Skeletal muscle tissue (tissue), 4 donors: Measurements from ENCODE around the gene MBD5. TPM values are rescaled to one million over a fixed set of nuclear protein-coding genes. Genes with fewer than 3 reads are reported as not detected.

ENCODE experiments used
- H3K27ac ChIP-seq: one replicate; pipeline ENCODE4 v1.7.0; 2013; ENCODE audit warnings: mild to moderate bottlenecking, low read depth, low read length, inconsistent platforms
- H3K27me3 ChIP-seq, 3 donors: one replicate each; pipeline ENCODE4 v1.7.0; 2013; ENCODE audit warnings: low read length in 3 of 3; ENCODE audit not compliant: control insufficient read depth in 3 of 3, insufficient read depth in 3 of 3
- H3K36me3 ChIP-seq, 3 donors: one replicate each; pipeline ENCODE4 v1.7.0; 2013; ENCODE audit warnings: low read length in 3 of 3; ENCODE audit not compliant: control insufficient read depth in 3 of 3, insufficient read depth in 3 of 3
- H3K4me1 ChIP-seq, 3 donors: one replicate each; pipeline ENCODE4 v1.7.0; 2013; ENCODE audit warnings: low read length in 3 of 3, mild to moderate bottlenecking in 3 of 3; ENCODE audit not compliant: control insufficient read depth in 3 of 3, insufficient read depth in 3 of 3
- H3K4me3 ChIP-seq, 3 donors: one replicate each; pipeline ENCODE4 v1.7.0; 2013; ENCODE audit warnings: low read length in 3 of 3
- H3K9ac ChIP-seq, 3 donors: one replicate each; pipeline ENCODE4 v1.7.0; 2013; ENCODE audit warnings: low read length in 3 of 3, mild to moderate bottlenecking in 3 of 3, moderate library complexity in 2 of 3, low read depth in 1 of 3
- H3K9me3 ChIP-seq, 3 donors: one replicate each; pipeline ENCODE4 v1.7.0; 2013; ENCODE audit warnings: low read length in 3 of 3; ENCODE audit not compliant: control insufficient read depth in 3 of 3
- total RNA-seq: library from RNA; depleted of rRNA; stranded (reverse); fragments of >200 nt; gene quantifications from one replicate; pipeline ENCODE4 v1.2.3, GENCODE V29; 2014
- donor health status: Osteomylitis.

MBD5 gene
- total RNA-seq, 1 donor from 2014 or later, result 30.8 TPM

DNA sequence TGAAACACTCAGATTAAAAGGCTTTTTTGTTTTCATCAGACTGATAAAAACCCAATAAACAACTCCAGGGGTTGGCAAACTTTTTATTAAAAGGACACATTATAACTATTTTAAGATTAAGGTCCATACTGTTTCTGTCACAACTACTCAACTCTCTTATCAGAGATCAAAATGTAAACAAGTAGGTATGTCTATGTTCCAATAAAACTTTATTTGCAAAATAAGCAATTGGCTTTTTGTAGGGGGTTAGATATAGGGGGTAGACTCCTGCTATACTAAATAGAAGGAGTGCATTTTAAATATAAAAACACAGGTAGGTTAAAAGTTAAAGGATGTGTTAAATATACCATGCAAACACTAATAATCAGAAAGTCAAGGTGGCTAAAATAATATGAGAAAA is 174.0 kb downstream of the MBD5 start:
- no peaks in the 10 kb centered on the region for H3K9me3 ChIP-seq
- H3K4me1 ChIP-seq, result no peaks in the 10 kb centered on the region
- no peak overlapping the region for H3K4me3 ChIP-seq
- no peak overlapping the region for H3K9ac ChIP-seq
- no peaks in the 10 kb centered on the region for H3K27me3 ChIP-seq
- H3K27ac ChIP-seq, result no peak overlapping the region
- no peaks in the 10 kb centered on the region for H3K36me3 ChIP-seq

DNA sequence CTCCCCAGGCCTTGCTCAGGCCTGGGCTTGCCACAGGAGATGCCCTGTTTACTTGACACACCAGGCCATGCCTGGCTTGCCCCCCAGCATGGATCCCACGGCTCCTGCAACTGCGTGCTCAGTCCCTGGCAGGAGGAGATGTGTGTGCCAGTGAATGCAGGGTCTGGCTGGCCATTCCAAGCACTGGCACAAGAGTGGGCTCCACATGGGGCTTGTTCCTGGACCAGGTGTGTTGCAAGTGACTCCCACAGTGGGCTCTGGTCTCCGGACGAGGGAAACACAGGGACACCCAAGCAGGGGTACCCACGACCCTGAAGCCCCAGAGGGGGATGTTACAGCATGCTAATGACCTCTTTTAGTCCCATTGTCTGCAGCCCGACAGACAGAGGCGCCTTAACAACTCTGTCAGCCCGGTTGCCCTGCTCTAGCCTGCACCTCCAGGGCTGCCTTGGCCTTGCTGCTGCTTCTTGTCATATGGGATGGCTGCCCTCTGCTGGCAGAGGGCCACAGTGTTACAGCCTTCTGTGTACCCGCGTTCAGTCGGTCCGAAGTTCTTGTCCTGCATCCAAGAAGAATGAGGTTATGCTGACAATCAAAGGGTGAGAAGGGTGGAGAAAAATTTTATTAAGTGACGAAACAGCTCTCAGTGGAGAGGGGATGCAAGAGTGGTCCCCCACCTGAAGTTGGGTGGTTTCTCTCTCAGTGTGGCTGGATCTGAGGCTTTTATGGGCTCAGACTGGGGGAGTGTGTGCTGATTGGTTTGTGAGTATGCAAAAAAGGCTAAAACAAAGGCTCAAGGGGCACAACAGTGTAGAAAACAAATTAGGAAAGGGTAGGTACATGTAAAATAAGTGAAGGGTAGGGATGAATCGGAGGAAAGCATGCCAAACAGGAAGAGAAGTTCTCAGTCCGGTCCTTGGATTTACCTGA is 180.4 kb downstream of the MBD5 start:
- H3K36me3 ChIP-seq, result no peaks in the 10 kb centered on the region
- no peak overlapping the region for H3K4me3 ChIP-seq
- no peaks in the 10 kb centered on the region for H3K27me3 ChIP-seq

DNA sequence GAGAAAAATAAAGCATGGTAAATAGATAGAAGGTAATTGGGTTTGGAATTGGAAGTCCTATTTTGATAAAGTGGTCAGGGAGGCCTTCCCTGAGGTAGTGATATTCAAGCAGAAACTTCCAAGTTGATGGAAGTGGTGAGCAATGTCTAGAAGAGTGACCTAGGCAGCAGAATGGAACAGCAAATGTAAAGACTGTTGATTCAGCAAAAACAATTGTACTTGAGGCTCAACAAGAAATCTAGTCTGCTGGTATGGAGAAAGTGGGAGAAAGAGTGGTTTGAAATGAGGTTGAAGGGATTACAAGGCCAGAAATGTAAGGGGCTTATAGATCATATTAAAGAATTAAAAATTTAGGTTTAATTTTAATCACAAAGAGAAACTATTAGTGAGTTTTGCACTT is 181.3 kb downstream of the MBD5 start:
- H3K36me3 ChIP-seq, result no peaks in the 10 kb centered on the region
- H3K4me1 ChIP-seq, result no peaks in the 10 kb centered on the region
- H3K27me3 ChIP-seq, result no peaks in the 10 kb centered on the region
- no peak overlapping the region for H3K27ac ChIP-seq
- H3K9me3 ChIP-seq, result no peaks in the 10 kb centered on the region
- H3K4me3 ChIP-seq, result no peak overlapping the region
- H3K9ac ChIP-seq, result no peak overlapping the region

More for the DNA sequence above, 180.4 kb downstream of the MBD5 start:
- Histone ChIP-seq H3K9me3 (no peaks in the 10 kb centered on the region), H3K27ac (no peak overlapping the region), H3K4me1 (no peaks in the 10 kb centered on the region), H3K9ac (no peak overlapping the region)

DNA sequence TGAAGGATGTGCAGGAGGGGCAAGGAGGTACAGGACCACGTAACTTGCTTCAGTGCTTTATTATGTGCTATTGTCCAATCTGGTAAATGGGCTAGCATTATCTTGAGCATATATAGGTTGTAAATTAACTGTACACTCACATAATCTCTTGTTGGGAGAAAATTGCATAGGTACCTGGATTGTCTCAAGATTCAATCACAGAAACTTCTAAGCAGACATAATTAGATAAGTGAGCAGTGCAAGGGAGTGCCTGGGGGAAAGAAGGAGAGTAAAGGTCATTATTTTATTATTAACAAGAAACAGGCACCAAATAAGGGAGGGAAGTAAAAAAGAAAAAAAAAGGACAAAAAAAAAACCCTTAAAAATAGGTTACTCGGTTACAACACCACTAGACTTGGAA is 186.2 kb downstream of the MBD5 start:
- Histone ChIP-seq H3K4me3 (no peak overlapping the region), H3K9me3 (no peaks in the 10 kb centered on the region), H3K27ac (no peak overlapping the region), H3K9ac (no peak overlapping the region), H3K36me3 (no peaks in the 10 kb centered on the region), H3K27me3 (no peaks in the 10 kb centered on the region), H3K4me1 (no peaks in the 10 kb centered on the region)

DNA sequence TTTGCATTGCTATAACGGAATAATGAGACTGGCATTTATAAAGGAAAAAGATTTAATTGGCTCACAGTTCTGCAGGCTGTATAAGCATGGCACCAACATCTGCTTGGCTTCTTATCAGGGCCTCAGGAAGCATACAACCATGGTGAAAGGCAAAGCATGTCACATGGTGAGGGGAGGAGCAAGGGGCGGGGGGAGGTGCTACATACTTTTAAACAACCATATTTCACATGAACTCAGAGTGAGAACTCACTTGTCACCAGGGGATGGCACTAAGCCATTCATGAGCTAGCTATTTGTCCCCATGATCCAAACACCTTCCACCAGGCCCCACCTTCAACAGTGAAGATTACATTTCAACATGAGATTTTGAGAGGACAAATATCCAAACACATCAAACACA is 188.7 kb downstream of the MBD5 start:
- no peaks in the 10 kb centered on the region for H3K4me1 ChIP-seq
- H3K27me3 ChIP-seq, result no peaks in the 10 kb centered on the region
- H3K9ac ChIP-seq, result no peak overlapping the region
- no peak overlapping the region for H3K4me3 ChIP-seq
- no peaks in the 10 kb centered on the region for H3K9me3 ChIP-seq
- H3K27ac ChIP-seq, result no peak overlapping the region
- H3K36me3 ChIP-seq, result no peaks in the 10 kb centered on the region

DNA sequence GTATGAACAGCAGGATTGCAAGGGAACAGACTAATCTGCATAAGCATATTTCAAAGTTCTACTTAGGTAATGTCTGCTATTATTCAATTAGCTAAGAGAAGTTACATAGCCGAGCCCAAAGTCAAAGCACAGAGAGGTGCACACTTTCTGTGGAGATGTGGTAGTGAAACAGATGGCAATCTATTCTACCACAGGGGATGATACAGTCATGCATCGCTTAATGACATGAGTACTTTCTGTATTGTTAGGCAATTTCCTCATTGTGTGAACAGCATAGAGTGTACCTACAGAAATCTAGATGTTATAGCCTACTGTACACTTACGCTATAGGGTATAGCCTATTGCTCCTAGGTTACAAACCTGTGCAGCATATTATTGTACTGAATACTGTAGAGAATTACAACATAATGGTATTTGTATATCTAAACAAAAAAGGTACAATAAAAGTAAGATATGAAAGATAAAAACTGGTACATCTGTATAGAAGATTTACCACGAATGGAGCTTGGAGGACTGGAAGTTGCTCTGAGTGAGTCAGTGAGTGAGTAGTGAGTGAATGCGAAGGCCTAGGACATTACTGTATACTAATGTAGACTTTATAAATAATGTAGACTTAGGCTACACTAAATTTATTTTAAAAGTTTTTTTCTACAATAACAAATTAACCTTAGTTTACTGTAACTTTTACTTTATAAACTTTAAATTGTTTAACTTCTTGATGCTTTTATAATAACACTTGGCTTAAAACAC is 197.6 kb downstream of the MBD5 start:
- H3K4me3 ChIP-seq, result no peak overlapping the region
- no peaks in the 10 kb centered on the region for H3K27me3 ChIP-seq
- H3K9me3 ChIP-seq, result peaks cover 0 to 2% (median 2%) of the 10 kb centered on the region in 3 donors
- H3K36me3 ChIP-seq, result no peaks in the 10 kb centered on the region
- H3K9ac ChIP-seq, result no peak overlapping the region
- H3K27ac ChIP-seq, result no peak overlapping the region
- H3K4me1 ChIP-seq, result no peaks in the 10 kb centered on the region

DNA sequence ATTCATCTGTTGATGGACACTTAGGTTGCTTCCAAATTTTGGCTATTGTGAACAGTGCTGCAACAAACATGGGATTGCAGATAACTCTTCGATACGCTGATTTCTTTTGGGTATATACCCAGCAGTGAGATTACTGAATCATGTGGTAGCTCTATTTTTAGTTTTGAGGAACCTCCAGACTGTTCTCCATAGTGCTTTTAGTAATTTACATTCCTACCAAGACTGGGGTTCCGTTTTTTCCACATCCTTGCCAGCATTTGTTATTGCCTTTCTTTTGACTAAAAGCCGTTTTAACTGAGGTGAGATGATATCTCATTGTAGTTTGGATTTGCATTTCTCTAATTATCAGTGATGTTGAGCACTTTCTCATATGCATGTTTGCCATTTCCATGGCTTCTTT is 200.3 kb downstream of the MBD5 start:
- Histone ChIP-seq H3K9me3 (peaks cover 0 to 2% (median 2%) of the 10 kb centered on the region in 3 donors), H3K27ac (no peak overlapping the region), H3K4me1 (no peaks in the 10 kb centered on the region), H3K4me3 (no peak overlapping the region), H3K9ac (no peak overlapping the region), H3K36me3 (no peaks in the 10 kb centered on the region), H3K27me3 (no peaks in the 10 kb centered on the region)

DNA sequence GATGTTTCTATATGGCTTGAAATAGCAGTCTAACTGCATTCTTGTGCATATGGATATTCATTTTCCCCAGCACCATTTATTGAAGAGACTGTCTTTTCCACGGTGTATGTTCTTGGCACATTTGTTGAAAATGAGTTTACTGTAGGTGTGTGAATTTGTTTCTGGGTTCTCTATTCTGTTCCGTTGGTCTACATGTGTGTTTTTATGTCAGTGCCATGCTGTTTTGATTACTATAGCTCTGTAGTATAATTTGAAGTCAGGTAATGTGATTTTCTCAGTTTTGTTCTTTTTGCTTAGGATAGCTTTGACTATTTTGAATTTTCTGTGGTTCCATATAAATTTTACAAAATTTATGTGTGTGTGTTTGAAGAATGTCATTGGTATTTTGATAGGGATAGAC is 201.0 kb downstream of the MBD5 start:
- Histone ChIP-seq H3K4me1 (no peaks in the 10 kb centered on the region), H3K27me3 (no peaks in the 10 kb centered on the region), H3K9me3 (peaks cover 0 to 2% (median 2%) of the 10 kb centered on the region in 3 donors), H3K36me3 (no peaks in the 10 kb centered on the region), H3K9ac (no peak overlapping the region), H3K27ac (no peak overlapping the region), H3K4me3 (no peak overlapping the region)

DNA sequence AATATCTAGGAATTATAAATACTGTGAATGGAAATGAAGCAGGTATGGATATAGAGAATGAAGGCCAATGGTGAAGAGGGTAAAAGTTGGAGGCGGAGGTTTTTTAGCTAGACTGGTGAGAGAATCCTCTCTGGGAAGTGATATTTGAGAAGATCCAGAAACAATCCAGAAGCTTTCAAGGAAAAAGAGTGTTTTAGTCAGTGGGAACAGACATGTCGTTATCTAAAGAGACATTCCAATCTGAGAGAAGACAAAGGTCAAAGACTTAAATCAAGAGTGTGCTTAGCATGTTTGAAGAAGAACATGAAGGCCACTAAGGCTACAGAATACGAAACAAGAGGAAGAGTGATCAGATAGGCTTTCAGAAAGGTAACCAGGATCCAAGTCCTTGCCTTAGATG is 211.0 kb downstream of the MBD5 start:
- no peaks in the 10 kb centered on the region for H3K27me3 ChIP-seq
- H3K9me3 ChIP-seq, result no peaks in the 10 kb centered on the region
- no peak overlapping the region for H3K9ac ChIP-seq
- no peak overlapping the region for H3K4me3 ChIP-seq
- no peaks in the 10 kb centered on the region for H3K4me1 ChIP-seq
- H3K36me3 ChIP-seq, result peaks cover 0 to 2% (median 0%) of the 10 kb centered on the region in 3 donors
- no peak overlapping the region for H3K27ac ChIP-seq

DNA sequence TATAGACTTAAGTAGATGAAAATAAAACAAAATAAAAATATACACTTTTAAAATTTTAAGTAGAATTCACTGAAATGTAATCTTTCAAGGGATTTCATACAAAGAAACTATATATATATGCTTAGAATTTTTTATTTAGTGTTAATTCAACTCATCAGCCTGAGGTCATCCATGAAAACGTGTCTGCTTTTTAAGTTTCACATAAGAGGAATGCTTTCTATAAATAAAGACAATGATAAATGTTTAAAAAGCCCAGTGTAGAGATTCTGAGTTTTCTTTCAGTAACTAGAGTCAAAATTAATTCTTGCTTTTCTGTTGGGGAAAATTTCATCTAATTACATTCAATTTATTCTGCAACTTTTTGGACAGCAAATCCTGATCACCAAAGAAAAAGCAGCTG is 213.3 kb downstream of the MBD5 start:
- Histone ChIP-seq H3K27ac (no peak overlapping the region), H3K27me3 (no peaks in the 10 kb centered on the region), H3K4me1 (no peaks in the 10 kb centered on the region), H3K9ac (no peak overlapping the region), H3K4me3 (no peak overlapping the region), H3K9me3 (no peaks in the 10 kb centered on the region), H3K36me3 (peaks cover 0 to 5% (median 4%) of the 10 kb centered on the region in 3 donors)
